Effector CD4-positive, alpha-beta T cell (primary cell): ENCODE data around the gene CALD1.

ENCODE experiments used
- DNase-seq: peaks from one replicate; pipeline ENCODE4 v3.0.0-alpha.2; 2020

Gene CALD1

GRCh38 chr7:134932707-134933370 is 153.4 kb downstream of the CALD1 start:
- no peak for DNase-seq

DNA sequence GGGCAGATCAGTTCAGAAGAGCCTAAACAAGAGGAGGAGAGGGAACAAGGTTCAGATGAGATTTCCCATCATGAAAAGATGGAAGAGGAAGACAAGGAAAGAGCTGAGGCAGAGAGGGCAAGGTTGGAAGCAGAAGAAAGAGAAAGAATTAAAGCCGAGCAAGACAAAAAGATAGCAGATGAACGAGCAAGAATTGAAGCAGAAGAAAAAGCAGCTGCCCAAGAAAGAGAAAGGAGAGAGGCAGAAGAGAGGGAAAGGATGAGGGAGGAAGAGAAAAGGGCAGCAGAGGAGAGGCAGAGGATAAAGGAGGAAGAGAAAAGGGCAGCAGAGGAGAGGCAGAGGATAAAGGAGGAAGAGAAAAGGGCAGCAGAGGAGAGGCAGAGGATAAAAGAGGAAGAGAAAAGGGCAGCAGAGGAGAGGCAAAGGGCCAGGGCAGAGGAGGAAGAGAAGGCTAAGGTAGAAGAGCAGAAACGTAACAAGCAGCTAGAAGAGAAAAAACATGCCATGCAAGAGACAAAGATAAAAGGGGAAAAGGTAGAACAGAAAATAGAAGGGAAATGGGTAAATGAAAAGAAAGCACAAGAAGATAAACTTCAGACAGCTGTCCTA is 154.1 kb downstream of the CALD1 start:
- no peak for DNase-seq

GRCh38 chr7:134935701-134936100 is 156.3 kb downstream of the CALD1 start:
- no peak for DNase-seq

- no peak for DNase-seq
Measured at GRCh38 chr7:134936893-134937510, 157.6 kb downstream of the CALD1 start.

DNA sequence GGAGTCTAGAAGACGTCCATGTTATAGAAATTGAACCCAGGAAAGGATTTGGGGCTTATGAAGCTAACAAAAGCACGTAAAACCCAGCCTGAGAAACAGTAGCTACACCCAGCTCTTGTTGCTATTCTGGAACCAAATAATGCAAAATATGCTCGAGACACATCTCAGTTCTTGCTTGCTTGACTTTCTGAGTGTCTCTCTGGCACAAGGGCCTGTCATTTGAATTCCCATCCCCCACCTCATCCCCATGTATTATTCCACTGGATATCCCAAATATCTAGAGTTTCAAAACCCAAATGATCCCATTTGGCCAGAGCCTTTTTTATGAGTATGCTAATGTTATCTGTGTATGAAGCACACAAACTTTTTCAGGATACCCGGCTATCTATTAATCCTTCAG is 158.7 kb downstream of the CALD1 start:
- no peak for DNase-seq

- no peak for DNase-seq
Measured at GRCh38 chr7:134939136-134939535, 159.7 kb downstream of the CALD1 start.

- no peak for DNase-seq
Measured at GRCh38 chr7:134940729-134941128, 161.3 kb downstream of the CALD1 start.

GRCh38 chr7:134941185-134941900 is 161.9 kb downstream of the CALD1 start:
- DNase-seq: no peak

- no peak for DNase-seq
Measured at GRCh38 chr7:134941952-134942351, 162.5 kb downstream of the CALD1 start.

DNA sequence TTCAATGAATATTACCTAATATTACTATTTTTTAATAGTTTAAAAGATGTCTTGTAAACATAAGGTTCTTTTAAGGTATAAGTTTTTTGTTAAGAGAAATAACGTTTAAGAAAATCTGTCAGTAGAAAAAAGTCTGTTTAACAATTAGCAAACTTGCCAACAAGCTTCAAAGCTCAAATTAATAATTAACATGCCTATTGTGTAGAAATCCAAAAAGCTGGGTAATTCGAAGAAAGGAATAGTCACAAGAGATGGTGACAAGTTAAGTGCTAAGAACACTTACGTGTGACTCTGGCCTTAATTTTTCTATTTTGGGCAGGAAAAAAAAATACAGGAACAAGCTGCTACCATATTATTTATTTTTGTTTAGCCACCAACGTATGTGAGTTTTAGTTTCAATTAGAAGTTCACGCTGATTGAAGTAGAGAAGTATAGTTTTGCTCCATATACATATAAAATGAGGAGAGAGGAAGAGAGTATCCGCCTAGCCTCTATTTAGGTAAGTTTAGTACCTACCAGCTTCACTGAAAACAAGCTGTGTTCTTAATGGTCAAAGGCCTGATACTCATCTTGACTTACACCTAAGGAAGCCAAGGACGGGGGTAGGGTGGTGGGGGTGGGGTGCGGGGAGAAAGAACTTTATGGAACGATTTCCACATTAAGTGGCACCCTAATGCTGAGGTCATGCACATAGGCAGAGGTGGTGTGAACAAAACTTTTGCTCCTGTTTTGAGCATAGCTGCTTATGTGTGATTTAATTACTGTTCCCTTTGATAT is 163.4 kb downstream of the CALD1 start:
- DNase-seq: no peak

GRCh38 chr7:134943785-134944400 is 164.5 kb downstream of the CALD1 start:
- no peak for DNase-seq

GRCh38 chr7:134945691-134946090 is 166.3 kb downstream of the CALD1 start:
- no peak for DNase-seq

GRCh38 chr7:134946260-134946659 is 166.8 kb downstream of the CALD1 start:
- no peak for DNase-seq

- DNase-seq: no peak
Measured at GRCh38 chr7:134947329-134947728, 167.9 kb downstream of the CALD1 start.

DNA sequence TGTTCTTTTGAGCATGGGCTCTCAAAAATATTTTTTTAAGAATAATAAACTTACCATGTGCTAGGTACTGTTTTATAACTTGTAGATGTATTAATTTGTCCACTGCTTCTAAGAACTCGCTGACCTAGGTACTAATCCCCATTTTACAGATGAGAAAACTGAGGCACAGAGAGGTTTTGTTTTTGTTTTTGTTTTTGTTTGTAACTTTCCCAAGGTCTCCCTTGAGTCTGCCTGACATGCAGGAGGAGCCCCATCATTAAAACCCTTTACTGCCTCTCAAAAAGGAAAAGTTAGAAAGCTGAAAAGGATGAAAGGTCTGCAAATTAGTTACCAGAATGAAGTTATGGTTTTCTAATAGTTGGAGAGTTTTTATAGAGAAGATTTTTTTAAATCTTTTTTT is 168.4 kb downstream of the CALD1 start:
- no peak for DNase-seq

DNA sequence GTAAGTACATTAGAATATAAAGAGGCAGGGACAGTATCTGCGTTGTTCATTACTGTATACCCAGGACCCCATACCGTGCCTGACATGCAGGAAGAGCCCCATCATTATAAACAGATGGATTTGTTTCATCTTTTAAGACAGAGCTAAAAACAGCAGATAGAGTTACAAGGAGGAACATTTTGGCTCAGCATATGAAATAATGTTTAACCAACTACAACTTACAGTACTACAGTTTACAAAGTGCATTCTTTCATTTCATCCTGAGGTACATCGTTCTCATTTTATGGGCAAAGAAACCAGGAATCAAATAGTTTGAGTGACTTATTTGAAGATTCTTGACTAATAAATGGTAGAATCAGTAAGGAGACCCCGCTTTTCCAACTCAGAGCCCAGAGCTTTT is 168.8 kb downstream of the CALD1 start:
- DNase-seq: no peak

DNA sequence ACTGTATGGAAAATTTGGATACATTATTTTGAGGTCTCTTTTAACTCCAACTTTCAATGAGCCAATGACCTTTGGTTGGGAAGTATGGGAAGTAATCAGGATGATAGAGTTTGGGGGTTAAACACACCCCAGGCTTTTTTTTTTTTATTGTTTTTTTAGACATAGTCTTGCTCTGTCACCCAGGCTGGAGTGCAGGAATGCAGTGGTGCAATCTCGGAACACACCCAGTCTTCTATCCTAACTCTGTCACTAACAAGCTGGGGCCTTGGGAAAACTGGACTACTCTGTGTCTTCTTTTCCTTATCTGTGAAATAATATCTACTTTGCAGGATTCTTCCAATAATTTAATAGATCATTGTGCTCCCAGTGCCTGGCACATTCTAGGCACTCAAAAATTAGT is 169.3 kb downstream of the CALD1 start:
- no peak for DNase-seq

- no peak for DNase-seq
Measured at GRCh38 chr7:134949171-134949570, 169.7 kb downstream of the CALD1 start.

DNA sequence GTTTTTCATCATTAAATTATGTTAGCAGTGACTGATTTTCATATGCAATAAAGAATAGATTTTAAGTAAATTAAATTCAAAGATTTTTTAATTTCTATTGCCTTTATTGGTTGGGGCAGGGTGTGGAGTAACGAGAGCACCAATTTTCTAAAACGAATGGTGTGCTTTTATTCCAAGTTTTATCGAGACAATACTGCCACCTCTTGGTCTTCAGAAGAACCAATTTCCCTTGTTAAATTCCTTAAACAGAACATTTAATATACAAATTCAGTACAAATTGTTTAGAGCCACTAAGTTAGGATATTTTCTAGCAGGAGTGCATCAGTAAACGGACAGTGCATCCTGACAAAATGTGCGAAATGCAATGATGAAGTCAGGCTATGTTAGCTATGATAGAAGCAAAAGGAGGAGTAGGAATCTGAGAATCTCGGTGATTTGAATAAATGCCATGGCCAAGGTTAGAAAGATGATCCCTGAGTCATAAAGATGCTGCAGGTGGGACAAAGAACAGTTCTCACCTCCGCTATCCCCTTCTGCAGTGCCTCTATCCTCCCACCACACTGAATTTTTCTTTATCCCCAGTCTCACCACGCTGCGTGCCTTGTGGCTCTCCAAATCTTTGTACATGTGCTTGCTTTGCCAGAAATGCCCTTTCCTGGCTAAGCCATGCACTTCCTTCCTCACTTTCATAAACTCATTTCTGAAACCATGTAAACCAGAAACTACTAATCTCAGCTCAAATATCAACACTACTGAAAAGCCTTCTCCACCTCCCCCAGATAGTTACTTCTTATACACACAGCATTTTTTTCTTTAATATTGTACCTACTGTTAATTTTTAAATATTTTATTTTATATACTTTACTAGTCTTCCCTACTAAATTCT is 175.0 kb downstream of the CALD1 start:
- DNase-seq: no peak

- no peak for DNase-seq
Measured at GRCh38 chr7:134957005-134957404, 177.6 kb downstream of the CALD1 start.

DNA sequence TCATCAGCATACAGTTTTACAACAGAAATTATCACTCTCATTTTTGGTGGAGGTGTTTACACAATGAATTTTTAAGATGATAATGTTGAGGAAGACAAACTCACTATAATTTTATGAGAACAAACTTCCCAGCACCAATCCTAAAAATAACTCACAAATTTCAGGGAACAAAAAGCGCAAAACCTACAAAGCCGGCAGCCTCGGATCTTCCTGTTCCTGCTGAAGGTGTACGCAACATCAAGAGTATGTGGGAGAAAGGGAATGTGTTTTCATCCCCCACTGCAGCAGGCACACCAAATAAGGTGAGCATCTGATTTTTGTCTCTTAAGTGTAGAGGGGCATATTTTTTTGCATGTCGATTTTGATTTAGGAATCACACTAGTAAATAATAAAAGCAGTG is 180.4 kb downstream of the CALD1 start:
- no peak for DNase-seq
